HepG2 (cell line): Measurements from ENCODE around the gene CD19. TPM values are rescaled to one million over a fixed set of nuclear protein-coding genes. Genes with fewer than 3 reads are reported as not detected.
A peak's percentile ranks its signal among the peaks of the same experiment; 100 is the strongest.

Experiments
- CHCHD3 ChIP-seq: sonication (generic); formaldehyde crosslinking; IDR thresholded peaks from 2 replicates; pipeline ENCODE4 v1.8.0; 2022; ENCODE audit warnings: mild to moderate bottlenecking, missing genetic modification reagents, moderate library complexity
- CSRNP1 ChIP-seq: sonication (generic); formaldehyde crosslinking; IDR thresholded peaks from 2 replicates; pipeline ENCODE4 v1.8.1; 2023; ENCODE audit warnings: mild to moderate bottlenecking, missing genetic modification reagents
- EHMT2 ChIP-seq: fragments of 200-600 bp; sonication (generic); IDR thresholded peaks from 2 replicates; pipeline ENCODE4 v1.7.0; 2017; ENCODE audit warnings: antibody characterized with exemption, low read depth, low read length, borderline replicate concordance
- IKZF4 ChIP-seq: sonication (generic); formaldehyde crosslinking; IDR thresholded peaks from 2 replicates; pipeline ENCODE4 v1.5.1; 2020; ENCODE audit warnings: borderline replicate concordance, mild to moderate bottlenecking, low read depth, missing genetic modification reagents; ENCODE audit errors: not compliant biosample characterization
- KDM6A ChIP-seq: IDR thresholded peaks from 2 replicates; pipeline ENCODE4 v1.6.1; 2016; ENCODE audit warnings: low read depth
- KLF9 ChIP-seq: IDR thresholded peaks from 2 replicates; pipeline ENCODE4 v1.6.1; 2016; ENCODE audit warnings: low read depth
- NFIC ChIP-seq: IDR thresholded peaks from 2 replicates; pipeline ENCODE4 v1.6.1; 2012; ENCODE audit warnings: mild to moderate bottlenecking, low read length, inconsistent platforms
- NFYC ChIP-seq: IDR thresholded peaks from 2 replicates; pipeline ENCODE4 v1.6.1; 2016; ENCODE audit warnings: missing genetic modification reagents, missing compliant biosample characterization
- NRL ChIP-seq: sonication (generic); formaldehyde crosslinking; IDR thresholded peaks from 2 replicates; pipeline ENCODE4 v1.5.0; 2020; ENCODE audit warnings: missing genetic modification reagents, mild to moderate bottlenecking, moderate library complexity, borderline replicate concordance
- PHF21A ChIP-seq: sonication (generic); formaldehyde crosslinking; IDR thresholded peaks from 2 replicates; pipeline ENCODE4 v1.5.0; 2020; ENCODE audit warnings: mild to moderate bottlenecking, missing genetic modification reagents
- RARG ChIP-seq: sonication (generic); formaldehyde crosslinking; IDR thresholded peaks from 2 replicates; pipeline ENCODE4 v1.4.0; 2020; ENCODE audit warnings: low read depth, mild to moderate bottlenecking, missing genetic modification reagents
- RBM39 ChIP-seq: fragments of 200-400 bp; formaldehyde crosslinking; IDR thresholded peaks from one replicate; pipeline ENCODE4 v1.6.1; 2018; ENCODE audit warnings: antibody characterized with exemption, mild to moderate bottlenecking, low read depth, low read length; ENCODE audit not compliant: poor library complexity, severe bottlenecking
- RFXANK ChIP-seq: IDR thresholded peaks from 2 replicates; pipeline ENCODE4 v1.6.1; 2016
- SRSF1 ChIP-seq: fragments of 200-400 bp; formaldehyde crosslinking; optimal IDR thresholded peaks from 2 replicates; pipeline ENCODE3; 2017; ENCODE audit warnings: mild to moderate bottlenecking, low read depth, low read length, moderate library complexity
- SRY ChIP-seq: sonication (generic); formaldehyde crosslinking; IDR thresholded peaks from 2 replicates; pipeline ENCODE4 v1.8.0; 2022; ENCODE audit warnings: mild to moderate bottlenecking, missing genetic modification reagents
- ZNF160 ChIP-seq: sonication (generic); formaldehyde crosslinking; IDR thresholded peaks from 2 replicates; pipeline ENCODE4 v1.8.0; 2022; ENCODE audit warnings: mild to moderate bottlenecking, inconsistent platforms, missing genetic modification reagents
- ZNF354B ChIP-seq: sonication (generic); formaldehyde crosslinking; IDR thresholded peaks from 2 replicates; pipeline ENCODE4 v1.8.0; 2022; ENCODE audit warnings: mild to moderate bottlenecking, missing genetic modification reagents
- ZNF558 ChIP-seq: sonication (generic); formaldehyde crosslinking; IDR thresholded peaks from 2 replicates; pipeline ENCODE4 v1.9.0; 2022; ENCODE audit warnings: mild to moderate bottlenecking, missing genetic modification reagents, borderline replicate concordance
- ZNF660 ChIP-seq: sonication (generic); formaldehyde crosslinking; IDR thresholded peaks from 2 replicates; pipeline ENCODE4 v1.5.1; 2020; ENCODE audit warnings: mild to moderate bottlenecking, low read depth, missing genetic modification reagents, borderline replicate concordance
- ZNF782 ChIP-seq: sonication (generic); formaldehyde crosslinking; IDR thresholded peaks from 2 replicates; pipeline ENCODE4 v1.4.0; 2020; ENCODE audit warnings: missing genetic modification reagents, mild to moderate bottlenecking, borderline replicate concordance
- ZNF883 ChIP-seq: sonication (generic); formaldehyde crosslinking; IDR thresholded peaks from 2 replicates; pipeline ENCODE4 v1.5.1; 2020; ENCODE audit warnings: mild to moderate bottlenecking, missing genetic modification reagents; ENCODE audit errors: not compliant biosample characterization
- polyA plus RNA-seq, 8 experiments: library from polyadenylated mRNA; depleted of rRNA in 3 of 8; stranded (reverse) in 7 of 8; unstranded in 1 of 8; fragments of >200 nt; fragmentation: Illumina TruSeq in 4 of 8; extraction: Trizol in 4 of 8; gene quantifications; 2 replicates each; pipeline versions ENCODE4 v1.2.1 to v1.2.3, GENCODE V29; 2011 to 2016; ENCODE audit warnings: low read depth in 4 of 8, missing spikeins in 1 of 8, mixed read lengths in 1 of 8; ENCODE audit not compliant: insufficient read depth in 1 of 8
- total RNA-seq, 5 experiments: library from RNA; depleted of rRNA; stranded (reverse); fragments of >200 nt; fragmentation: Illumina TruSeq; extraction: Trizol; gene quantifications; 2 replicates each; pipeline ENCODE4 v1.2.3, GENCODE V29; 2016; ENCODE audit warnings: low read depth in 1 of 5
- TF ChIP-seq, protein P1 (sequence below): sonication (generic); formaldehyde crosslinking; IDR thresholded peaks from 2 replicates; pipeline ENCODE4 v1.5.0; 2020; ENCODE audit warnings: mild to moderate bottlenecking, missing genetic modification reagents, moderate library complexity
- TF ChIP-seq, protein P2 (sequence below): sonication (generic); formaldehyde crosslinking; IDR thresholded peaks from 2 replicates; pipeline ENCODE4 v1.4.0; 2020; ENCODE audit warnings: missing genetic modification reagents
- TF ChIP-seq, protein P3 (sequence below): sonication (generic); formaldehyde crosslinking; IDR thresholded peaks from 2 replicates; pipeline ENCODE4 v1.4.0; 2020; ENCODE audit warnings: mild to moderate bottlenecking, missing genetic modification reagents
- TF ChIP-seq, protein P4 (sequence below): IDR thresholded peaks from 2 replicates; pipeline ENCODE4 v1.6.1; 2016; ENCODE audit warnings: low read depth, control low read depth

CD19 gene
- total and polyA plus RNA-seq, 2 of the 13 experiments (the other 11 are each of a cell fraction or from before 2014, with no cell fraction given): 0.55 to 1.1 TPM

GRCh38 chr16:28924762-28925385, 6.9 kb upstream of the CD19 start, which contains the start of gene RABEP2 (continued):
- TF ChIP-seq, protein P1, sequence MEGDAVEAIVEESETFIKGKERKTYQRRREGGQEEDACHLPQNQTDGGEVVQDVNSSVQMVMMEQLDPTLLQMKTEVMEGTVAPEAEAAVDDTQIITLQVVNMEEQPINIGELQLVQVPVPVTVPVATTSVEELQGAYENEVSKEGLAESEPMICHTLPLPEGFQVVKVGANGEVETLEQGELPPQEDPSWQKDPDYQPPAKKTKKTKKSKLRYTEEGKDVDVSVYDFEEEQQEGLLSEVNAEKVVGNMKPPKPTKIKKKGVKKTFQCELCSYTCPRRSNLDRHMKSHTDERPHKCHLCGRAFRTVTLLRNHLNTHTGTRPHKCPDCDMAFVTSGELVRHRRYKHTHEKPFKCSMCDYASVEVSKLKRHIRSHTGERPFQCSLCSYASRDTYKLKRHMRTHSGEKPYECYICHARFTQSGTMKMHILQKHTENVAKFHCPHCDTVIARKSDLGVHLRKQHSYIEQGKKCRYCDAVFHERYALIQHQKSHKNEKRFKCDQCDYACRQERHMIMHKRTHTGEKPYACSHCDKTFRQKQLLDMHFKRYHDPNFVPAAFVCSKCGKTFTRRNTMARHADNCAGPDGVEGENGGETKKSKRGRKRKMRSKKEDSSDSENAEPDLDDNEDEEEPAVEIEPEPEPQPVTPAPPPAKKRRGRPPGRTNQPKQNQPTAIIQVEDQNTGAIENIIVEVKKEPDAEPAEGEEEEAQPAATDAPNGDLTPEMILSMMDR (CRISPR knock-in tag): no peak
- no peak for TF ChIP-seq ZNF354B (CRISPR knock-in tag)
- TF ChIP-seq, protein P2, sequence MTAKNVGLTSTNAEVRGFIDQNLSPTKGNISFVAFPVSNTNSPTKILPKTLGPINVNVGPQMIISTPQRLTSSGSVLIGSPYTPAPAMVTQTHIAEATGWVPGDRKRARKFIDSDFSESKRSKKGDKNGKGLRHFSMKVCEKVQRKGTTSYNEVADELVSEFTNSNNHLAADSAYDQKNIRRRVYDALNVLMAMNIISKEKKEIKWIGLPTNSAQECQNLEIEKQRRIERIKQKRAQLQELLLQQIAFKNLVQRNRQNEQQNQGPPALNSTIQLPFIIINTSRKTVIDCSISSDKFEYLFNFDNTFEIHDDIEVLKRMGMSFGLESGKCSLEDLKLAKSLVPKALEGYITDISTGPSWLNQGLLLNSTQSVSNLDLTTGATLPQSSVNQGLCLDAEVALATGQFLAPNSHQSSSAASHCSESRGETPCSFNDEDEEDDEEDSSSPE (CRISPR knock-in tag): no peak
- TF ChIP-seq CHCHD3 (CRISPR knock-in tag): no peak
- TF ChIP-seq ZNF883 (CRISPR knock-in tag): no peak
- no peak for TF ChIP-seq RARG (CRISPR knock-in tag)
- TF ChIP-seq EHMT2: no peak
- TF ChIP-seq, protein P3, sequence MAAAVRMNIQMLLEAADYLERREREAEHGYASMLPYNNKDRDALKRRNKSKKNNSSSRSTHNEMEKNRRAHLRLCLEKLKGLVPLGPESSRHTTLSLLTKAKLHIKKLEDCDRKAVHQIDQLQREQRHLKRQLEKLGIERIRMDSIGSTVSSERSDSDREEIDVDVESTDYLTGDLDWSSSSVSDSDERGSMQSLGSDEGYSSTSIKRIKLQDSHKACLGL (CRISPR knock-in tag): no peak
- no peak for TF ChIP-seq NFIC
- TF ChIP-seq KDM6A (CRISPR knock-in tag): no peak
- TF ChIP-seq ZNF660 (CRISPR knock-in tag): no peak
- TF ChIP-seq RBM39: no peak
- TF ChIP-seq NFYC (CRISPR knock-in tag): no peak
- TF ChIP-seq, protein P4, sequence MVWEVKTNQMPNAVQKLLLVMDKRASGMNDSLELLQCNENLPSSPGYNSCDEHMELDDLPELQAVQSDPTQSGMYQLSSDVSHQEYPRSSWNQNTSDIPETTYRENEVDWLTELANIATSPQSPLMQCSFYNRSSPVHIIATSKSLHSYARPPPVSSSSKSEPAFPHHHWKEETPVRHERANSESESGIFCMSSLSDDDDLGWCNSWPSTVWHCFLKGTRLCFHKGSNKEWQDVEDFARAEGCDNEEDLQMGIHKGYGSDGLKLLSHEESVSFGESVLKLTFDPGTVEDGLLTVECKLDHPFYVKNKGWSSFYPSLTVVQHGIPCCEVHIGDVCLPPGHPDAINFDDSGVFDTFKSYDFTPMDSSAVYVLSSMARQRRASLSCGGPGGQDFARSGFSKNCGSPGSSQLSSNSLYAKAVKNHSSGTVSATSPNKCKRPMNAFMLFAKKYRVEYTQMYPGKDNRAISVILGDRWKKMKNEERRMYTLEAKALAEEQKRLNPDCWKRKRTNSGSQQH (CRISPR knock-in tag): no peak; the same call in 1 of the 2 replicates
- TF ChIP-seq SRY (CRISPR knock-in tag): 0 out of 2 replicates have a peak, but pooled peaks have one; percentile 15
- peak; percentile 84; the same call in 1 of the 2 replicates for TF ChIP-seq KLF9
- no peak for TF ChIP-seq CSRNP1 (CRISPR knock-in tag)
- TF ChIP-seq PHF21A (CRISPR knock-in tag): no peak
- TF ChIP-seq NRL (CRISPR knock-in tag): no peak
- TF ChIP-seq ZNF160 (CRISPR knock-in tag): no peak
- no peak for TF ChIP-seq RFXANK (CRISPR knock-in tag)
- TF ChIP-seq ZNF782 (CRISPR knock-in tag): peak; percentile 14; the same call in 1 of the 2 replicates
- TF ChIP-seq IKZF4: peak; percentile 12
- TF ChIP-seq SRSF1: no peak
- TF ChIP-seq ZNF558 (CRISPR knock-in tag): no peak
